Naive thymus-derived CD8-positive, alpha-beta T cell (primary cell): ENCODE results near the gene CNTNAP2. TPM values are rescaled to one million over a fixed set of nuclear protein-coding genes. Genes with fewer than 3 reads are reported as not detected.

Experiments used
- ATAC-seq, 2 donors: fragments of 150-1000 bp; cut with Tn5 transposase in 1 of 2; sonication (Bioruptor Pico), chemical (Tn5 transposase) in 1 of 2; 1 replicate in 1 of 2; 2 replicates in 1 of 2; pipeline ENCODE4 v1.10.0; 2021; ENCODE audit warnings: mild to moderate bottlenecking in 2 of 2, moderate library complexity in 2 of 2
- POLR2A ChIA-PET: fragments of 350-600 bp; sonication (Branson Sonifier 250); formaldehyde crosslinking; loops from one replicate; lab custom pipeline; 2021; ENCODE audit warnings: antibody characterized with exemption; lab: Charles Lee
- DNase-seq, 10 donors: peaks; one replicate each; pipeline versions ENCODE4 v3.0.0 to v3.0.0-alpha.2; 2020 to 2022
- H3K27ac Mint-ChIP-seq, 10 donors: one replicate each; pipeline ENCODE4 v1.8.0; 2020 to 2022; ENCODE audit warnings: mild to moderate bottlenecking in 10 of 10, mixed read lengths in 10 of 10, moderate library complexity in 4 of 10, inconsistent platforms in 1 of 10
- H3K27me3 Mint-ChIP-seq, 5 donors: one replicate each; pipeline ENCODE4 v1.8.0; 2021 to 2022; ENCODE audit warnings: mixed read lengths in 5 of 5
- H3K36me3 Mint-ChIP-seq, 3 donors: one replicate each; pipeline ENCODE4 v1.8.0; 2020 to 2022; ENCODE audit warnings: mixed read lengths in 3 of 3, mild to moderate bottlenecking in 2 of 3, inconsistent platforms in 1 of 3
- H3K4me1 Mint-ChIP-seq, 4 donors: one replicate each; pipeline ENCODE4 v1.8.0; 2021 to 2022; ENCODE audit warnings: mixed read lengths in 4 of 4
- H3K4me3 Mint-ChIP-seq, 10 donors: one replicate each; pipeline ENCODE4 v1.8.0; 2020 to 2022; ENCODE audit warnings: mild to moderate bottlenecking in 10 of 10, mixed read lengths in 10 of 10, moderate library complexity in 6 of 10, inconsistent platforms in 1 of 10
- H3K9me3 Mint-ChIP-seq, 9 donors: one replicate each; pipeline ENCODE4 v1.8.0; 2020 to 2022; ENCODE audit warnings: mixed read lengths in 9 of 9, mild to moderate bottlenecking in 3 of 9, inconsistent platforms in 1 of 9, moderate library complexity in 1 of 9
- polyA plus RNA-seq, 3 donors: library from polyadenylated mRNA; unstranded; fragments of 300-500 nt; fragmentation: Illumina TruSeq; gene quantifications; one replicate each; pipeline ENCODE4 v1.2.3, GENCODE V29; 2021
- total RNA-seq, 8 experiments: library from RNA in 2 of 8; stranded (reverse) in 2 of 8; gene quantifications; one replicate each; pipeline ENCODE4 v1.2.3 and lab custom pipeline; 2021 to 2026

Gene CNTNAP2
- total and polyA plus RNA-seq, 5 experiments from 2014 or later, result 0.12 to 1.5 (median 0.71) TPM; not detected in 1

DNA sequence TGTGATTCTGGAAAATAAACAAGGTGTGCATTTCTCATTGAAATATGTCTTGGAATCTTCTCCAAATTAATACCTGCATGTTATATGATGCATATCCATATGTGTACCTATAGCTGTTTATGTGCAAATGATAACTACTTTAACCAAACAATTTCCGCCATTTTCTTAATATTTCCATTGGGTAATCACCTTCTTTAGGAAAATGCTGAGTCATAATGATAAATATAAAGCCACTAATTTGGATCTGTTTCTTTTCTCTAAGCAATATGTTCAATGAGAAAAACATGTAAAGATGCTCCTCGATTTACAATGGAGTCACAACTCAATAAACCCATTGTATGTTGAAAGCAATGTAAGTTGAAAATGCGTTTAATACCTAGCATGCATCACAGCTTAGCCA is 574.4 kb downstream of the CNTNAP2 start:
- ATAC-seq (no peak), DNase-seq (no peak)
- Mint-ChIP-seq H3K27ac (no peak overlapping the region), H3K27me3 (no peaks in the 10 kb centered on the region), H3K4me1 (no peaks in the 10 kb centered on the region), H3K36me3 (no peaks in the 10 kb centered on the region), H3K9me3 (peaks cover 0 to 11% (median 3%) of the 10 kb centered on the region in 9 donors), H3K4me3 (no peak overlapping the region)
- POLR2A ChIA-PET, result no interaction called here

DNA sequence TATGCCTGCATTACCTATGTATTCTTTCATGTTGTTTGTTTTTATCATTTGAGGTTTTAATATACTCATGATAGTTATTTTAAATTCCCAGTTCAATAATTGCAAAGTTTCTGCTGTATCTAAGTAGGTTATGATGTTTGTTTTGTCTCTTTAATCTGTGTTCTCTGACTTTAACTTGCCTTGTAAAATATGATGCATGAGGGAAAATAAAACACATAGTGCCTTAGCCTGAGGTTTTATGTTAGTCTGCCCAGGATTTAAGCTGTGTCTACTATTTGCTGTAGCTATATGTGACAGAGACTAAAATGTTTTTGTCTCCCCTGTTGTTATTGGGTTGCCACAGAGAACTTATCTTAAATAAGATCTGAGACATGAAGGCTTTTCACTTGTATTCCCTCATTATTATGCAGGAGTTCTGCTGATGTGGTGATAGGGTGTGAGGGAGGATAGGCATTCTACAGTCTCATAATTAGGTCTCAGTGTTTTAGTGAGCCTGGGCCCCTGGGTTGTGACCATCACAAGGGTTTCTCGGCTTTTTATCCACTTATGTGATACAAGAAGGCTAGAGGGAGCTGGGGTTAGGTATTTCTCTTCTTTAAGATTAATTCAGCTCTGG is 582.5 kb downstream of the CNTNAP2 start:
- ATAC-seq (no peak), DNase-seq (no peak)
- Mint-ChIP-seq H3K36me3 (no peaks in the 10 kb centered on the region), H3K9me3 (peaks cover 0 to 13% (median 0%) of the 10 kb centered on the region in 9 donors), H3K4me3 (no peak overlapping the region), H3K27ac (no peak overlapping the region), H3K27me3 (no peaks in the 10 kb centered on the region), H3K4me1 (no peaks in the 10 kb centered on the region)
- POLR2A ChIA-PET, result no interaction called here

DNA sequence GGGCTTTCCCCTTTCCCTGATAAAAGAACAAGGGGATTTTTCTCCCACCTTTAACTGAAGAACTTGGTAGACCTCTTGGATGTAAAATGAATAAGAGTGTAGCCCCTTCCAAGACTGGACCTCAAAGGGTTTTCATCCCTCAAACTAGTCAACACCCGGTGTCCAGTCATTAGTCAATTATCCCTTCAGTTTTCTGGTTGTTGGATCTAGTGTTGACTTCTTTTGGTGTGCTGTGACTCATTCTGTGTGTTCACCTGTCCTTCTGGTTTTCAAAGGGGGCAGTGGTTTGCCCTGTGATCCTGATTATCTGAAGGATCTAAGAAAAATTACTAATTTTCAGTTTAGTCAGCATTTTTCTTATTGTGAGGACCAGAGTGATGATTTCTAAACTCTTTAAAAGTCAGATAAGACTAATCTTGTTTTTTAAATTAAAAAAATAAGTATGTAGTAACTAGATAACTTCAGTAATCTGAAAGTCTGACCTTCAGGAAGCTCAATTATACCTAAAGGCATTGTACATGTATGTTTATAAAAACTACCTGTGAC is 583.5 kb downstream of the CNTNAP2 start:
- no peak overlapping the region for H3K27ac Mint-ChIP-seq
- H3K4me1 Mint-ChIP-seq, result no peaks in the 10 kb centered on the region
- no peak for DNase-seq
- no peak overlapping the region for H3K4me3 Mint-ChIP-seq
- H3K27me3 Mint-ChIP-seq, result no peaks in the 10 kb centered on the region
- no peaks in the 10 kb centered on the region for H3K36me3 Mint-ChIP-seq
- POLR2A ChIA-PET, result no interaction called here
- peaks cover 0 to 15% (median 0%) of the 10 kb centered on the region in 9 donors for H3K9me3 Mint-ChIP-seq
- ATAC-seq, result no peak

DNA sequence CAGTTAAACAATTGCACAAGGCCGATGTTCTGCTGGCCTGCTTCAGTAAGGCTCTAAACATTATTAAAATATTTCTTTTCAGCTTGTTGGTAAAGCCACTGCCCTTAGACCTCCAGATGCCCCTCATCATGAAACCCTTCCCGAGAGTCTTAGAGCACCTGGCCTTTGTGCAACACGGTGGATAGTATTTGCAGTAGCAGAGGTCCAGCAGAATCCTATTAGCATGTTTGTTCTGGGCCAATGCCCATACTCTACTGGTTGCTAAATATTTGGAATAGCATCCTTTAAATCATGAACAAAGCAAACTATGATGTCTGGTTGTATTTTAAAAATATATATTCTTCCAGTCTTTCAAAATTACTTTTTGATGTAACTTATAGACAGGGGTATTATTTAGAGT is 584.6 kb downstream of the CNTNAP2 start:
- no peaks in the 10 kb centered on the region for H3K36me3 Mint-ChIP-seq
- no peak for DNase-seq
- H3K27ac Mint-ChIP-seq, result no peak overlapping the region
- H3K4me3 Mint-ChIP-seq, result no peak overlapping the region
- POLR2A ChIA-PET, result no interaction called here
- H3K9me3 Mint-ChIP-seq, result peaks cover 0 to 23% (median 0%) of the 10 kb centered on the region in 9 donors
- no peak for ATAC-seq
- no peaks in the 10 kb centered on the region for H3K4me1 Mint-ChIP-seq
- H3K27me3 Mint-ChIP-seq, result no peaks in the 10 kb centered on the region

DNA sequence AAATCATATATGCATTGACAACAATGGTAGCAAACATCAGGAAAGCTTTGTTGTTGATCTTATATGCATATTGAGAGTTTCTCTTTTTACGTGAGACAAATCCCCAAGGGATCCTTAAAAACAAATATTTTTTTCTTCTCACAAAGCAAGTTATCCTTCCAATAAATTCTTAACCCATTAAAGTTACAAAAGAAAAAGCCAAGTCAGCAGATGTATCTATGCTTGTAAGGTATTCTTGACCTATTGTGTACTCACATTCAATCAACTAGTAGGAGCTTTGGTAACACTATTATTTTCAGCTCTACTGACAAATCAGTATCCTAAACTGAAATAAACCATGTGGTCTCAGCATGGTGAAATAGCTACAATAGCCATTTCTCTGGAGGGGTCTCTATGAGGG is 586.3 kb downstream of the CNTNAP2 start:
- POLR2A ChIA-PET, result no interaction called here
- DNase-seq (no peak), ATAC-seq (no peak)
- H3K27ac Mint-ChIP-seq, result no peak overlapping the region
- H3K9me3 Mint-ChIP-seq, result peaks cover 0 to 22% (median 0%) of the 10 kb centered on the region in 9 donors
- no peaks in the 10 kb centered on the region for H3K27me3 Mint-ChIP-seq
- H3K36me3 Mint-ChIP-seq, result no peaks in the 10 kb centered on the region
- H3K4me3 Mint-ChIP-seq, result no peak overlapping the region
- no peaks in the 10 kb centered on the region for H3K4me1 Mint-ChIP-seq

DNA sequence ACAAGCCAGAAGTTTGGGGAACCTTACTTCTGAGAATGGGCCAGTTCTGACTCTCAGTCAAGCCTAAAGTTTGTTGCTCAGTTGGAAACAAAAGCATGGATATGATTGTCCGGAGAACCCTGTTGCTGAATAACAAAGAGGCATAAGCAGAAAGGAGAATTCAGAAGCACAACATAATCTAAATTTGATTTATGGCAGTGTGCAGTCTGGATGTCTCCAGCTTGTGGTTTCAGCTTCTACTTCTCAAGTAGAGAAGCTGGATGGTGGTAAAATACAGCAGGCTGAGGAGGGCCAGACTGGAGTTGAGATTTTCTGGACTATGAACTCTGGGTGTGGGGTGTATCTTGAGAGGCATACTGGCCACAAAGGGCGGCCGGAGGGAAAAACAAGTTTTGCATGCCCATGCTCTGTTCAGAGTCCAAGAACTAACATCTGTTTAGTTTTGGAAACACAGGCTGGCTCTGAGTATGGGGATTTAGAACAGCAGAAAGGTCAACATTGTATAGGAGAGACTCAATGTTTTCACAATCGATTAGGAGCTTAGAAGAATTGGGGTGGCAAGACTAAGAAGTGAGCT is 592.9 kb downstream of the CNTNAP2 start:
- H3K27ac Mint-ChIP-seq, result no peak overlapping the region
- DNase-seq, result no peak
- no peaks in the 10 kb centered on the region for H3K27me3 Mint-ChIP-seq
- no peak overlapping the region for H3K4me3 Mint-ChIP-seq
- H3K36me3 Mint-ChIP-seq, result no peaks in the 10 kb centered on the region
- POLR2A ChIA-PET, result no interaction called here
- no peaks in the 10 kb centered on the region for H3K4me1 Mint-ChIP-seq
- H3K9me3 Mint-ChIP-seq, result peaks cover 0 to 28% (median 0%) of the 10 kb centered on the region in 9 donors
- no peak for ATAC-seq

DNA sequence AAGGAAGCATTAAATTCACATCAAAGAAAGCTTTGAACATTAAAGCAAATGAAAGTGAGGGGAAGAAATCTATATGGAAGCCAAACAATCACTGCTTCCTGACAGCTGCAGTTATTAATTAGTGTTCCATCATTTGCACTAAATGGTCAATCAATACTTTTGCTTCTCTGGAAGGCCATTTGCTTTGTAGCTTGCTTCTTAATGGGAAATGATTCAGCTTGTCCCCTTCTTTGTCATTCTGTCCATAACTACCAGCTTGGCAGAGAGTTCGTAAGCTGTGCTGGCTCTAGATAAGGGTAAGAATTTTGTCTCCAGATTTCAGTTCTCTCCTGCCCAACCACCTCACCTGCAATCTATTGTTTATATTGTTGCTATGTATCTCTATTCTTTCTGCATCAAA is 596.6 kb downstream of the CNTNAP2 start:
- H3K9me3 Mint-ChIP-seq, result peaks cover 0 to 22% (median 0%) of the 10 kb centered on the region in 9 donors
- DNase-seq (no peak), ATAC-seq (no peak)
- no peaks in the 10 kb centered on the region for H3K36me3 Mint-ChIP-seq
- H3K4me1 Mint-ChIP-seq, result no peaks in the 10 kb centered on the region
- H3K4me3 Mint-ChIP-seq, result no peak overlapping the region
- POLR2A ChIA-PET, result no interaction called here
- no peaks in the 10 kb centered on the region for H3K27me3 Mint-ChIP-seq
- H3K27ac Mint-ChIP-seq, result no peak overlapping the region

DNA sequence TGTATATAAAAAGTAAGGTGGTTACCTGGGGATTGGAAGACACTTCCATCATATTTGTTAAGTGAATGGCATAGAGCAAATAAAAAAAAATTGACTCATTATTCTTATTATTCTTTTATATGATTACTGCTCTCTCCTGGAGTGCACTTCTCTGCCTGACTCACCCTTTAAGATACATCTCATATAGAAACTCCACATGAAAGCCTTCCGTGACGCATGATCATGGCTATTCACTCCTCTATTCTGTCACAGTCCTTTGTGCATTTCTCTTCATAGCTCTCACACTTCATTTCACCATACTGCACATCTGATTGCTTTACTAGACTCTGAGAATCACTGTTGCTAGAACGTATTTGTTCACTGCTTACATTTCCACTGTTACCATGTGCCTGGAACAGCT is 597.3 kb downstream of the CNTNAP2 start:
- no peak for ATAC-seq
- Mint-ChIP-seq H3K4me1 (no peaks in the 10 kb centered on the region), H3K27ac (no peak overlapping the region), H3K36me3 (no peaks in the 10 kb centered on the region), H3K4me3 (no peak overlapping the region), H3K27me3 (no peaks in the 10 kb centered on the region), H3K9me3 (peaks cover 0 to 22% (median 0%) of the 10 kb centered on the region in 9 donors)
- POLR2A ChIA-PET, result no interaction called here
- no peak for DNase-seq

DNA sequence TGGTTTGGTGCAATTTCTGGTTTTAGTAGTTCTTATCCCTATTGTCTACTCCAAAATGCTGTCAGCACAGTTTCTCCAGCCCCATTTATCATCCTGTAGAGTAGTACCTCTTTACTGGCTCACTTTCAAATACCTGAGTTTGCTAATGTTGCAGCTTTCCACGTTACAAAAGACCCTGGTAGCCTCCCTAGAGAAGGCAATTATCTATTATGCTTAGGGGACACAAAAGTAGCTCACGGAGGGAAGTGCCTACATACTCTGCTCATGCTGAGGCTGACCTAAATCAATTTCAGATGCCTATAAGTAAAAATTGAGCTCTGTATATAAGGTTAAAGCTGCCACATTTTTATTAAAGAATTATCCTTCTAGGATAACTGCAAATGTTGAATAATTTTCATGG is 603.6 kb downstream of the CNTNAP2 start:
- no peaks in the 10 kb centered on the region for H3K27me3 Mint-ChIP-seq
- H3K4me3 Mint-ChIP-seq, result no peak overlapping the region
- H3K9me3 Mint-ChIP-seq, result peaks cover 0 to 3% (median 0%) of the 10 kb centered on the region in 9 donors
- ATAC-seq (no peak), DNase-seq (no peak)
- H3K4me1 Mint-ChIP-seq, result no peaks in the 10 kb centered on the region
- no peaks in the 10 kb centered on the region for H3K36me3 Mint-ChIP-seq
- no peak overlapping the region for H3K27ac Mint-ChIP-seq
- POLR2A ChIA-PET, result no interaction called here

DNA sequence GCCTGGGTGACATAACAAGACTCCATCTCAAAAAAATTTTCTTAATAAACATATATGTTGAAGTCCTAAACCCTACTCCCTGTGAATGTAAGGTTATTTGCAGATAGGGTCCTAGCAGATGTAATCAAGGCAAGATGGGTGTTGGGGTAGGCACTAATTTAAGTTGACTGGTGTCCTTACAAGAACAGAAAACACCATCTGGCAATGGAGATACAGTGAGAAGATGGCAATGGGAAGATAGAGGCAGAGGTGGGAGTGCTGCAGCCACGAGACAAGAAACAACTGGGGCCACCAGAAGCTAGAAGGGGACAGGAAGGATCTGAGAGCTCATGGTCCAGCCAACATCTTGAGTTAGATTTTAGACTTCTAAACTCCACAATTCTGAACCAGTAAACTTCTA is 606.4 kb downstream of the CNTNAP2 start:
- POLR2A ChIA-PET, result no interaction called here
- Mint-ChIP-seq H3K27ac (no peak overlapping the region), H3K9me3 (peaks cover 0 to 6% (median 2%) of the 10 kb centered on the region in 9 donors), H3K4me3 (no peak overlapping the region), H3K4me1 (no peaks in the 10 kb centered on the region), H3K27me3 (no peaks in the 10 kb centered on the region), H3K36me3 (no peaks in the 10 kb centered on the region)
- no peak for DNase-seq
- no peak for ATAC-seq

DNA sequence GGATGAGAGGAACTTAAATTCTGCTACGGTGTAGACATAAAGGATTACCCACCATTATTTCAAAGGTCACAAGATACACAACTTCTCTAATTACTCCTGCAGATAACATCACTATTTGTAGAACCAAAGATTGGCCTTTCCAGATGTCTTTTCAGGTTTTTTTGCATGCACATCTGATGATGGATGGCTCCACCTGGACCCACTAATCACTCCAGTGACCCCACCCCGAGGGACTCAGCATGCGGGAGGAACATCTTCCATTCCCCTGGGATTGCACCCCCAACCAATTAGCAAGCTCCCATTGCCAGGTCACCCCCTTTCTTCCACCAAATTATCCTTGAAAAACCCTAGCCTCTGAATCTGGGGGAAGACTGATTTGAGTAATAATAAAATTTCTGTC is 608.9 kb downstream of the CNTNAP2 start:
- Mint-ChIP-seq H3K36me3 (no peaks in the 10 kb centered on the region), H3K4me1 (no peaks in the 10 kb centered on the region), H3K27me3 (no peaks in the 10 kb centered on the region), H3K4me3 (no peak overlapping the region), H3K27ac (no peak overlapping the region), H3K9me3 (peaks cover 0 to 9% (median 2%) of the 10 kb centered on the region in 9 donors)
- POLR2A ChIA-PET, result no interaction called here
- ATAC-seq (no peak), DNase-seq (no peak)

DNA sequence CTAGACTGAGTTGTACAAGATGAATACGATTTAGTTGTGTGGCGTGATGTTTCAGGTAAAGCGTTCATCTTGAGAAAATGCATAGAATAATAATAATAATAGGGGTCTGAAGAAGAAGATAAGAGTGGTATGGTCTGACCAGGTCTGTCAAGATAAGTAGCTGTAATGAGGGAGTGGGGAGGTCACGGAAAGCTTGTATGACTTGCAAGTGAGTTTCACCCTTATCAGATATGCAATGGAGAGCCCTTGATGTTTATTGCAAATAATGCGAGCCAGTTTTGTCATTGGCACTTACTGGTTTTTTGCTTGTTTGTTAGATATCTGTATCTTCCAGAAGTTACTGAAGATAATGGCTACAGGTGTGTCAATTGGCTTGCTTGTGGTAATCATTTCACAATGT is 611.5 kb downstream of the CNTNAP2 start:
- H3K36me3 Mint-ChIP-seq, result no peaks in the 10 kb centered on the region
- ATAC-seq (no peak), DNase-seq (no peak)
- POLR2A ChIA-PET, result no interaction called here
- no peak overlapping the region for H3K4me3 Mint-ChIP-seq
- H3K9me3 Mint-ChIP-seq, result peaks cover 0 to 9% (median 2%) of the 10 kb centered on the region in 9 donors
- H3K27ac Mint-ChIP-seq, result no peak overlapping the region
- no peaks in the 10 kb centered on the region for H3K4me1 Mint-ChIP-seq
- H3K27me3 Mint-ChIP-seq, result no peaks in the 10 kb centered on the region

DNA sequence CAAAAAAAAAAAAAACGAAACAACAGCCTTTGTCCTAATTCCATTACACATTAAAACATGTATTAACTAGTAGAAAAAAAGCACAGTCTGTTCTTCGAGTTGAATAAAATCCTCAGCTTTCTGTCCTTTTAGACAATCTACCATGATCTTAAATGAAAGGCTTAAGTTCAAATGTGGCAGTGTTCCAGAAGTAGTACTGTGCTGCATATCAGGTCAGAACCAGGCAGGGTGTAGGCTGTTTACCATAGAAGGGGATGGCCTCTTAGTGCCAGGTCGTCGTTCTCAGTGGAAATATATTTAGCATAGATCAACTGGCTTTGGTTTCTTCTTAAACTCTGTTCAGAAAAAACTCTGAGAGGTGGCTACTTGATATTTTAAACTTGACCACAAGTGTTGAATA is 612.0 kb downstream of the CNTNAP2 start:
- H3K4me3 Mint-ChIP-seq, result no peak overlapping the region
- DNase-seq, result no peak

DNA sequence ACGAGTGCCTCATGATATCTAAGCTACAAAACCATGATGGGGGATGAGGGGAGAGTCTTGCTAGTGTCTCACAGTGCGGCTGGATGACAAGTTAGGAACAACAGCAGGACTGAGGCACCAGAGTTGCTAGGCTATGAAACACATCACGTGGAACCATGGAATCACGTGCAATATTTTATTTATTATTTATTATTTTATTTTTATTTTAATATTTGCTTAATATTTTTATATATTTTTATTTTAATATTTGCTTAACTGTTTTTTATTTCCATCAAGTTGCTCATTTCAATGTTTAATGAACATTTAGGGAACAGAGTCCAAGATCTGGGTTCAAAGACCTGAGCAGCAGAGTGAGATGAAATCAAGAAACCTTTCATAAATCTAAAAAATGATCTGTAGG is 614.6 kb downstream of the CNTNAP2 start:
- POLR2A ChIA-PET, result no interaction called here
- ATAC-seq (no peak), DNase-seq (no peak)
- Mint-ChIP-seq H3K27me3 (no peaks in the 10 kb centered on the region), H3K27ac (no peak overlapping the region), H3K9me3 (peaks cover 0 to 9% (median 2%) of the 10 kb centered on the region in 9 donors), H3K4me3 (no peak overlapping the region), H3K4me1 (no peaks in the 10 kb centered on the region), H3K36me3 (no peaks in the 10 kb centered on the region)

More for the DNA sequence above, 612.0 kb downstream of the CNTNAP2 start:
- Mint-ChIP-seq H3K27me3 (no peaks in the 10 kb centered on the region), H3K4me1 (no peaks in the 10 kb centered on the region), H3K27ac (no peak overlapping the region), H3K36me3 (no peaks in the 10 kb centered on the region), H3K9me3 (peaks cover 0 to 9% (median 3%) of the 10 kb centered on the region in 9 donors)
- POLR2A ChIA-PET, result no interaction called here
- no peak for ATAC-seq
